ENCODE measurements around the gene ST6GALNAC1. TPM values are rescaled to one million over a fixed set of nuclear protein-coding genes. Genes with fewer than 3 reads are reported as not detected.

Gene ST6GALNAC1

DNA sequence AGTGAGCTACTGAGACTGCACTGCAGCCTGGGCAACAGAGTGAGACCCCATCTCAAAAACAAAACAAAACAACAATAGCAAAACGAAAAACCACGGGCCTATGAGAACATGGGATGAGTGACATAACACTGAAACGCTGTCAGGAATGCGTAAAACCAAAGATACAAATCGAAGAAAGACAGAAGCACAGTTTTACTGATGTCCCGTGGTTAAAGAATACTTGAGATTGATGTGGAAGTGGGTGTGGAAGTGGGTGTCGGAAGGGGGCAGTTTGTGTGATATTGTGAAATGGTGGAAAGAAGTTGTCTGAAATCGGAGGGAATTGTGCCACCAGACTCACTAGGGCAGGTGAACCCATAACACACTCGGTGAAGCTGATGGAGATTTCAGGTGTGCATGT, 67.4 kb downstream of the ST6GALNAC1 start:
- Histone ChIP-seq H3K23ac (ENCODE audit: low read length) (no peak overlapping the region), H3K4ac (ENCODE audit: low read depth, low read length) (no peak overlapping the region), H3K4me3 (ENCODE audit: low read length) (no peak overlapping the region), H2BK15ac (replicated peaks; ENCODE audit: low read depth) (no peak overlapping the region), H4K8ac (ENCODE audit: low read depth, low read length) (no peak overlapping the region), H3K79me2 (ENCODE audit: control insufficient read depth, insufficient read depth, low read length) (no peaks in the 10 kb centered on the region), H3K9ac (ENCODE audit: low read length) (no peak overlapping the region), H3K79me1 (ENCODE audit: low read length) (no peaks in the 10 kb centered on the region), H3K4me1 (ENCODE audit: control insufficient read depth, low read depth, low read length) (peaks cover 2% of the 10 kb centered on the region), H3K56ac (ENCODE audit: low read length) (no peak overlapping the region), H3K36me3 (ENCODE audit: control insufficient read depth, insufficient read depth, low read length) (no peaks in the 10 kb centered on the region), H2AK5ac (ENCODE audit: low read length) (no peak overlapping the region), H2BK5ac (ENCODE audit: low read length) (no peak overlapping the region), H3K27ac (ENCODE audit: low read depth, low read length) (no peak overlapping the region), H2BK120ac (ENCODE audit: low read depth, low read length) (no peak overlapping the region), H3K4me2 (ENCODE audit: low read length) (no peak overlapping the region), H3K27me3 (ENCODE audit: insufficient read depth, low read length, poor library complexity) (no peaks in the 10 kb centered on the region), H3K18ac (ENCODE audit: low read length) (no peak overlapping the region), H4K5ac (ENCODE audit: low read length) (no peak overlapping the region)
- WGBS (ENCODE audit: extremely low coverage, insufficient coverage, low lambda C conversion rate), result 100% methylated on average over 1 of the region's 9 CpGs
- DNase-seq, result no peak

DNA sequence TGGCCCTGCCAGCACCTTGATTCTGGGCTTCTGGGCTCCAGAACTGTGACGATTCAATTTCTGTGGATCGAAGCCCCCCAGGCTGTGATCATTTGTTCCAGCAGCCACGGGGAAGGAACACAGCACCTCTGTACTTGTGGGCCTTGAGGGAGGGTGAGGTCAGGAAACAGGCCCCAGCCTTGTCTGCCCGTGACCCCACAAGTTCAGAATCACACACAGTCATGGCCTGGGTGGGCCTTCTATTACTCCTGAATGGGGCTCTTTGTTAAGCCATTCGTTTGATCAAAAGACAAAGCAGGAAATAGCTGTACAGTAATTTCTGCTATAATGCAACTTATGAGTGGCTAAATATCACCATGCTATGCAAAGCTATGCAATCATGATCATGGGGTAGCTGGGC, 68.0 kb downstream of the ST6GALNAC1 start:
- Histone ChIP-seq H3K9ac (ENCODE audit: low read length) (no peak overlapping the region), H2BK120ac (ENCODE audit: low read depth, low read length) (no peak overlapping the region), H3K36me3 (ENCODE audit: control insufficient read depth, insufficient read depth, low read length) (no peaks in the 10 kb centered on the region), H4K5ac (ENCODE audit: low read length) (no peak overlapping the region), H2BK5ac (ENCODE audit: low read length) (no peak overlapping the region), H2BK15ac (replicated peaks; ENCODE audit: low read depth) (no peak overlapping the region), H4K8ac (ENCODE audit: low read depth, low read length) (no peak overlapping the region), H3K4ac (ENCODE audit: low read depth, low read length) (no peak overlapping the region), H3K27me3 (ENCODE audit: insufficient read depth, low read length, poor library complexity) (no peaks in the 10 kb centered on the region), H3K27ac (ENCODE audit: low read depth, low read length) (no peak overlapping the region), H3K79me1 (ENCODE audit: low read length) (no peaks in the 10 kb centered on the region), H3K4me3 (ENCODE audit: low read length) (no peak overlapping the region), H3K4me2 (ENCODE audit: low read length) (no peak overlapping the region), H3K4me1 (ENCODE audit: control insufficient read depth, low read depth, low read length) (no peaks in the 10 kb centered on the region), H3K23ac (ENCODE audit: low read length) (no peak overlapping the region), H3K18ac (ENCODE audit: low read length) (no peak overlapping the region), H2AK5ac (ENCODE audit: low read length) (no peak overlapping the region), H3K79me2 (ENCODE audit: control insufficient read depth, insufficient read depth, low read length) (no peaks in the 10 kb centered on the region), H3K56ac (ENCODE audit: low read length) (no peak overlapping the region)
- no CpG with 5 or more reads among the region's 5 CpGs for WGBS (ENCODE audit: extremely low coverage, insufficient coverage, low lambda C conversion rate)
- no peak for DNase-seq

Small RNAs within 50 kb of the gene (small RNA-seq; reads per million reads assigned to genes)
- gene AC015802.2 (ENCODE audit: insufficient read depth) (not detected), gene RNU6-227P (ENCODE audit: insufficient read depth) (not detected)

All from mesendoderm (in vitro differentiated cells).